ENCODE measurements around the gene ARFGEF3. TPM values are rescaled to one million over a fixed set of nuclear protein-coding genes. Genes with fewer than 3 reads are reported as not detected.

Gene ARFGEF3
- total and polyA plus RNA-seq, 2 experiments from 2014 or later: 5.8 to 24.6 TPM

DNA sequence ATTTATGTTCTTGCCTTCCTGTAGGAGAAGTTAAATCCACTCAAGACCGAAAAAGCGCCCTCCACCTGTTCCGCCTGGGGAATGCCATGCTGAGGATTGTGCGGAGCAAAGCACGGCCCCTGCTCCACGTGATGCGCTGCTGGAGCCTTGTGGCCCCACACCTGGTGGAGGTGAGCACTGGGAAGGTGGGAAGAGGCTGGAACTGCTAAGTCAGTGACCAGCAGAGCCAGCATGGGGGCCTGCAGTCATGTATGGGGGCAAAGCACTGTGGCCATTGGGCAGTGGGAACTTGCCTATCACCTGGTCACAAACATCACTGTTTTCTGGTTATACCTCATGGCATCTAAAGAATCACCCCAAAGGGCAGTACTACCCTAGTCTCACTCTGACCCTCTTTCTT is 135.0 kb downstream of the ARFGEF3 start (continued):
- TF ChIP-seq, protein P1, sequence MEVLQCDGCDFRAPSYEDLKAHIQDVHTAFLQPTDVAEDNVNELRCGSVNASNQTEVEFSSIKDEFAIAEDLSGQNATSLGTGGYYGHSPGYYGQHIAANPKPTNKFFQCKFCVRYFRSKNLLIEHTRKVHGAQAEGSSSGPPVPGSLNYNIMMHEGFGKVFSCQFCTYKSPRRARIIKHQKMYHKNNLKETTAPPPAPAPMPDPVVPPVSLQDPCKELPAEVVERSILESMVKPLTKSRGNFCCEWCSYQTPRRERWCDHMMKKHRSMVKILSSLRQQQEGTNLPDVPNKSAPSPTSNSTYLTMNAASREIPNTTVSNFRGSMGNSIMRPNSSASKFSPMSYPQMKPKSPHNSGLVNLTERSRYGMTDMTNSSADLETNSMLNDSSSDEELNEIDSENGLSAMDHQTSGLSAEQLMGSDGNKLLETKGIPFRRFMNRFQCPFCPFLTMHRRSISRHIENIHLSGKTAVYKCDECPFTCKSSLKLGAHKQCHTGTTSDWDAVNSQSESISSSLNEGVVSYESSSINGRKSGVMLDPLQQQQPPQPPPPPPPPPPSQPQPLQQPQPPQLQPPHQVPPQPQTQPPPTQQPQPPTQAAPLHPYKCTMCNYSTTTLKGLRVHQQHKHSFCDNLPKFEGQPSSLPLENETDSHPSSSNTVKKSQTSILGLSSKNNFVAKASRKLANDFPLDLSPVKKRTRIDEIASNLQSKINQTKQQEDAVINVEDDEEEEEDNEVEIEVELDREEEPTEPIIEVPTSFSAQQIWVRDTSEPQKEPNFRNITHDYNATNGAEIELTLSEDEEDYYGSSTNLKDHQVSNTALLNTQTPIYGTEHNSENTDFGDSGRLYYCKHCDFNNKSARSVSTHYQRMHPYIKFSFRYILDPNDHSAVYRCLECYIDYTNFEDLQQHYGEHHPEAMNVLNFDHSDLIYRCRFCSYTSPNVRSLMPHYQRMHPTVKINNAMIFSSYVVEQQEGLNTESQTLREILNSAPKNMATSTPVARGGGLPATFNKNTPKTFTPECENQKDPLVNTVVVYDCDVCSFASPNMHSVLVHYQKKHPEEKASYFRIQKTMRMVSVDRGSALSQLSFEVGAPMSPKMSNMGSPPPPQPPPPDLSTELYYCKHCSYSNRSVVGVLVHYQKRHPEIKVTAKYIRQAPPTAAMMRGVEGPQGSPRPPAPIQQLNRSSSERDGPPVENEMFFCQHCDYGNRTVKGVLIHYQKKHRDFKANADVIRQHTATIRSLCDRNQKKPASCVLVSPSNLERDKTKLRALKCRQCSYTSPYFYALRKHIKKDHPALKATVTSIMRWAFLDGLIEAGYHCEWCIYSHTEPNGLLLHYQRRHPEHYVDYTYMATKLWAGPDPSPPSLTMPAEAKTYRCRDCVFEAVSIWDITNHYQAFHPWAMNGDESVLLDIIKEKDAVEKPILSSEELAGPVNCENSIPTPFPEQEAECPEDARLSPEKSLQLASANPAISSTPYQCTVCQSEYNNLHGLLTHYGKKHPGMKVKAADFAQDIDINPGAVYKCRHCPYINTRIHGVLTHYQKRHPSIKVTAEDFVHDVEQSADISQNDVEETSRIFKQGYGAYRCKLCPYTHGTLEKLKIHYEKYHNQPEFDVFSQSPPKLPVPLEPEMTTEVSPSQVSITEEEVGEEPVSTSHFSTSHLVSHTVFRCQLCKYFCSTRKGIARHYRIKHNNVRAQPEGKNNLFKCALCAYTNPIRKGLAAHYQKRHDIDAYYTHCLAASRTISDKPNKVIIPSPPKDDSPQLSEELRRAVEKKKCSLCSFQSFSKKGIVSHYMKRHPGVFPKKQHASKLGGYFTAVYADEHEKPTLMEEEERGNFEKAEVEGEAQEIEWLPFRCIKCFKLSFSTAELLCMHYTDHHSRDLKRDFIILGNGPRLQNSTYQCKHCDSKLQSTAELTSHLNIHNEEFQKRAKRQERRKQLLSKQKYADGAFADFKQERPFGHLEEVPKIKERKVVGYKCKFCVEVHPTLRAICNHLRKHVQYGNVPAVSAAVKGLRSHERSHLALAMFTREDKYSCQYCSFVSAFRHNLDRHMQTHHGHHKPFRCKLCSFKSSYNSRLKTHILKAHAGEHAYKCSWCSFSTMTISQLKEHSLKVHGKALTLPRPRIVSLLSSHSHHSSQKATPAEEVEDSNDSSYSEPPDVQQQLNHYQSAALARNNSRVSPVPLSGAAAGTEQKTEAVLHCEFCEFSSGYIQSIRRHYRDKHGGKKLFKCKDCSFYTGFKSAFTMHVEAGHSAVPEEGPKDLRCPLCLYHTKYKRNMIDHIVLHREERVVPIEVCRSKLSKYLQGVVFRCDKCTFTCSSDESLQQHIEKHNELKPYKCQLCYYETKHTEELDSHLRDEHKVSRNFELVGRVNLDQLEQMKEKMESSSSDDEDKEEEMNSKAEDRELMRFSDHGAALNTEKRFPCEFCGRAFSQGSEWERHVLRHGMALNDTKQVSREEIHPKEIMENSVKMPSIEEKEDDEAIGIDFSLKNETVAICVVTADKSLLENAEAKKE (CRISPR knock-in tag; IDR thresholded peaks at IDR 0.05): no peak
- TF ChIP-seq EZH2phosphoT487 (IDR thresholded peaks at IDR 0.05; ENCODE audit: unreplicated experiment): no peak
- TF ChIP-seq EZH2 (IDR thresholded peaks at IDR 0.05; ENCODE audit: low read depth, unreplicated experiment): no peak
- no peak for TF ChIP-seq NANOG (IDR thresholded peaks at IDR 0.05; ENCODE audit: borderline replicate concordance)
- TF ChIP-seq JUNB (IDR thresholded peaks at IDR 0.05; ENCODE audit: unreplicated experiment): no peak

DNA sequence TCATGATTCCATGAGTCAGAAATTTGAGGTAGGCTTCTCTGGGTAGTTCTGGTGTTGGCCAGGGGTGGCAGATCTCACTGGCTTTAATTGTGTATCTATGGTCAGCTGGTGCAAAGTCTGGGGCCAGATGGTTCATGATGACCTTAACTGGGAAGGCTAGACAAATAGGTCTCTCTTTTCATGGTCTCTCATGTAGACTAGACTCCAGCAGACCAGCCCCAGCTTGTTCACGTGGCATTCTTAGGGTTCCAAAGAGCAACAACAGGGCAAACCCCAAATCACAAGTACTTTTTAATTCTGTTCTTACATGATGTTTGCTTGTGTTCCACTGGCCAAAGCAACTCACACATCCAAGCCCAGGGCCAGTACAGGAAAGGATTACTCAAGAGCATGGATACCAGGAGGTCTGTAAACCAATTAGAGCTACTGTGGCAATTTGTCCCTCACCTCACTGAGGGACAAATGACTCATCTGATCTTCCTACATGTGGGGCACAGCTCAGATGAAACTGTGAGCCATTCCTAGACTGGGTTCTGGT is 136.1 kb downstream of the ARFGEF3 start:
- Mint-ChIP-seq H3K4me1 (no peaks in the 10 kb centered on the region), H3K9me3 (no peaks in the 10 kb centered on the region), H3K27ac (no peak overlapping the region), H3K36me3 (ENCODE audit: low read depth) (peaks cover 5% of the 10 kb centered on the region; the same call in 2 of the 3 replicates), H3K27me3 (ENCODE audit: insufficient read depth, low read depth, poor library complexity) (no peaks in the 10 kb centered on the region), H3K4me3 (no peak overlapping the region)
- ATAC-seq: no peak
- Histone ChIP-seq H3K27me3 (ENCODE audit: insufficient read depth) (no peaks in the 10 kb centered on the region), H3K4me1 (ENCODE audit: insufficient read depth) (no peaks in the 10 kb centered on the region), H2AFZ (no peak overlapping the region), H3K27ac (ENCODE audit: low read depth) (no peak overlapping the region), H3K4me2 (no peak overlapping the region), H3F3A (replicated peaks; ENCODE audit: low read depth) (no peaks in the 10 kb centered on the region), H3K79me2 (replicated peaks; ENCODE audit: insufficient read depth) (no peaks in the 10 kb centered on the region), H3K36me3 (ENCODE audit: insufficient read depth) (peaks cover 3% of the 10 kb centered on the region; the same call in 1 of the 2 replicates), H3K4me3 (no peak overlapping the region), H3K9me2 (ENCODE audit: insufficient read depth) (no peaks in the 10 kb centered on the region), H4K20me1 (replicated peaks; ENCODE audit: insufficient read depth) (no peaks in the 10 kb centered on the region)
- no peak for DNase-seq (ENCODE audit: low spot score)
- TF ChIP-seq, protein P2, sequence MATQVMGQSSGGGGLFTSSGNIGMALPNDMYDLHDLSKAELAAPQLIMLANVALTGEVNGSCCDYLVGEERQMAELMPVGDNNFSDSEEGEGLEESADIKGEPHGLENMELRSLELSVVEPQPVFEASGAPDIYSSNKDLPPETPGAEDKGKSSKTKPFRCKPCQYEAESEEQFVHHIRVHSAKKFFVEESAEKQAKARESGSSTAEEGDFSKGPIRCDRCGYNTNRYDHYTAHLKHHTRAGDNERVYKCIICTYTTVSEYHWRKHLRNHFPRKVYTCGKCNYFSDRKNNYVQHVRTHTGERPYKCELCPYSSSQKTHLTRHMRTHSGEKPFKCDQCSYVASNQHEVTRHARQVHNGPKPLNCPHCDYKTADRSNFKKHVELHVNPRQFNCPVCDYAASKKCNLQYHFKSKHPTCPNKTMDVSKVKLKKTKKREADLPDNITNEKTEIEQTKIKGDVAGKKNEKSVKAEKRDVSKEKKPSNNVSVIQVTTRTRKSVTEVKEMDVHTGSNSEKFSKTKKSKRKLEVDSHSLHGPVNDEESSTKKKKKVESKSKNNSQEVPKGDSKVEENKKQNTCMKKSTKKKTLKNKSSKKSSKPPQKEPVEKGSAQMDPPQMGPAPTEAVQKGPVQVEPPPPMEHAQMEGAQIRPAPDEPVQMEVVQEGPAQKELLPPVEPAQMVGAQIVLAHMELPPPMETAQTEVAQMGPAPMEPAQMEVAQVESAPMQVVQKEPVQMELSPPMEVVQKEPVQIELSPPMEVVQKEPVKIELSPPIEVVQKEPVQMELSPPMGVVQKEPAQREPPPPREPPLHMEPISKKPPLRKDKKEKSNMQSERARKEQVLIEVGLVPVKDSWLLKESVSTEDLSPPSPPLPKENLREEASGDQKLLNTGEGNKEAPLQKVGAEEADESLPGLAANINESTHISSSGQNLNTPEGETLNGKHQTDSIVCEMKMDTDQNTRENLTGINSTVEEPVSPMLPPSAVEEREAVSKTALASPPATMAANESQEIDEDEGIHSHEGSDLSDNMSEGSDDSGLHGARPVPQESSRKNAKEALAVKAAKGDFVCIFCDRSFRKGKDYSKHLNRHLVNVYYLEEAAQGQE (IDR thresholded peaks at IDR 0.05; ENCODE audit: unreplicated experiment): no peak
- TF ChIP-seq POLR2AphosphoS5 (IDR thresholded peaks at IDR 0.05; ENCODE audit: low read depth) (no peak), ZNF331 (CRISPR knock-in tag; IDR thresholded peaks at IDR 0.05; ENCODE audit: low read depth) (no peak), EZH2 (IDR thresholded peaks at IDR 0.05; ENCODE audit: low read depth, unreplicated experiment) (no peak), STAT1 (IDR thresholded peaks at IDR 0.05; ENCODE audit: unreplicated experiment) (no peak), ZNF114 (CRISPR knock-in tag; IDR thresholded peaks at IDR 0.05) (no peak), JUNB (IDR thresholded peaks at IDR 0.05; ENCODE audit: unreplicated experiment) (no peak)
- TF ChIP-seq, protein P3, sequence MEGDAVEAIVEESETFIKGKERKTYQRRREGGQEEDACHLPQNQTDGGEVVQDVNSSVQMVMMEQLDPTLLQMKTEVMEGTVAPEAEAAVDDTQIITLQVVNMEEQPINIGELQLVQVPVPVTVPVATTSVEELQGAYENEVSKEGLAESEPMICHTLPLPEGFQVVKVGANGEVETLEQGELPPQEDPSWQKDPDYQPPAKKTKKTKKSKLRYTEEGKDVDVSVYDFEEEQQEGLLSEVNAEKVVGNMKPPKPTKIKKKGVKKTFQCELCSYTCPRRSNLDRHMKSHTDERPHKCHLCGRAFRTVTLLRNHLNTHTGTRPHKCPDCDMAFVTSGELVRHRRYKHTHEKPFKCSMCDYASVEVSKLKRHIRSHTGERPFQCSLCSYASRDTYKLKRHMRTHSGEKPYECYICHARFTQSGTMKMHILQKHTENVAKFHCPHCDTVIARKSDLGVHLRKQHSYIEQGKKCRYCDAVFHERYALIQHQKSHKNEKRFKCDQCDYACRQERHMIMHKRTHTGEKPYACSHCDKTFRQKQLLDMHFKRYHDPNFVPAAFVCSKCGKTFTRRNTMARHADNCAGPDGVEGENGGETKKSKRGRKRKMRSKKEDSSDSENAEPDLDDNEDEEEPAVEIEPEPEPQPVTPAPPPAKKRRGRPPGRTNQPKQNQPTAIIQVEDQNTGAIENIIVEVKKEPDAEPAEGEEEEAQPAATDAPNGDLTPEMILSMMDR (conservative IDR thresholded peaks at IDR 0.05; ENCODE audit: low read depth in 2 of 2): no peak
- TF ChIP-seq, protein P4, sequence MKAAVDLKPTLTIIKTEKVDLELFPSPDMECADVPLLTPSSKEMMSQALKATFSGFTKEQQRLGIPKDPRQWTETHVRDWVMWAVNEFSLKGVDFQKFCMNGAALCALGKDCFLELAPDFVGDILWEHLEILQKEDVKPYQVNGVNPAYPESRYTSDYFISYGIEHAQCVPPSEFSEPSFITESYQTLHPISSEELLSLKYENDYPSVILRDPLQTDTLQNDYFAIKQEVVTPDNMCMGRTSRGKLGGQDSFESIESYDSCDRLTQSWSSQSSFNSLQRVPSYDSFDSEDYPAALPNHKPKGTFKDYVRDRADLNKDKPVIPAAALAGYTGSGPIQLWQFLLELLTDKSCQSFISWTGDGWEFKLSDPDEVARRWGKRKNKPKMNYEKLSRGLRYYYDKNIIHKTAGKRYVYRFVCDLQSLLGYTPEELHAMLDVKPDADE (IDR thresholded peaks at IDR 0.05): no peak
